MCF 10A (cell line): ENCODE results near the gene CTSA. TPM values are rescaled to one million over a fixed set of nuclear protein-coding genes. Genes with fewer than 3 reads are reported as not detected.

Experiments used
- BruUV-seq: library from RNA; stranded (reverse); fragments of 400-500 nt; replicated peaks from 2 replicates; lab custom pipeline; 2021; lab: Mats Ljungman, UMichigan
- CTCF ChIA-PET: fragments of 300-600 bp; sonication (Branson Sonifier 250); formaldehyde crosslinking; extraction: SDS; loops from one replicate; lab custom pipeline; 2021; ENCODE audit warnings: antibody characterized with exemption, inconsistent platforms; lab: Yijun Ruan, JAX
- POLR2A ChIA-PET: fragments of 300-600, 350-650 bp; sonication (Branson Sonifier 250); formaldehyde crosslinking; extraction: SDS; loops from one replicate; lab custom pipeline; 2020; ENCODE audit warnings: antibody characterized with exemption, inconsistent platforms; lab: Yijun Ruan, JAX
- DNase-seq: peaks from one replicate; pipeline ENCODE4 v3.0.0-alpha.2; 2018; ENCODE audit not compliant: unreplicated experiment
- H3K27ac Mint-ChIP-seq: one replicate; pipeline ENCODE4 v1.8.0; 2022; ENCODE audit warnings: mild to moderate bottlenecking, low read depth, mixed read lengths; ENCODE audit not compliant: unreplicated experiment
- H3K27me3 Mint-ChIP-seq: one replicate; pipeline ENCODE4 v1.8.0; 2022; ENCODE audit warnings: mixed read lengths; ENCODE audit not compliant: insufficient read depth, unreplicated experiment
- H3K36me3 Mint-ChIP-seq: one replicate; pipeline ENCODE4 v1.8.0; 2022; ENCODE audit warnings: mild to moderate bottlenecking, moderate library complexity, mixed read lengths; ENCODE audit not compliant: insufficient read depth, unreplicated experiment
- H3K4me1 Mint-ChIP-seq: one replicate; pipeline ENCODE4 v1.8.0; 2022; ENCODE audit warnings: mixed read lengths; ENCODE audit not compliant: insufficient read depth, unreplicated experiment
- H3K4me3 Mint-ChIP-seq: one replicate; pipeline ENCODE4 v1.8.0; 2022; ENCODE audit warnings: mild to moderate bottlenecking, moderate library complexity, mixed read lengths; ENCODE audit not compliant: unreplicated experiment
- H3K9me3 Mint-ChIP-seq: one replicate; pipeline ENCODE4 v1.8.0; 2022; ENCODE audit warnings: mixed read lengths; ENCODE audit not compliant: unreplicated experiment
- CTCF ChIP-seq: fragments of 200-600 bp; IDR thresholded peaks from one replicate; pipeline ENCODE4 v1.8.0; 2022; ENCODE audit warnings: antibody characterized with exemption, mild to moderate bottlenecking; ENCODE audit not compliant: unreplicated experiment
- intact Hi-C: fragments of 100-400 bp; cut with micrococcal nuclease; formaldehyde crosslinking; loops from 2 replicates; pipeline ENCODE4 v1.14.1; 2022
- total RNA-seq: library from RNA; stranded (reverse); gene quantifications from 2 replicates; pipeline ENCODE4 v1.2.3, GENCODE V29; 2022

The CTSA gene
- total RNA-seq, 1 experiment from 2014 or later: 25.3 TPM

GRCh38 chr20:45888681-45889080, 2.5 kb upstream of the CTSA start:
- H3K4me3 Mint-ChIP-seq: no peak overlapping the region
- no peaks in the 10 kb centered on the region for H3K27me3 Mint-ChIP-seq
- peaks cover 12% of the 10 kb centered on the region for H3K4me1 Mint-ChIP-seq
- intact Hi-C loops: loop anchor here (10.0 kb wide), 1 partner anchor 54 kb away; the partner anchor contains the start of gene SNX21
- POLR2A ChIA-PET: interaction anchor here (5.0 to 6.0 kb wide), 2 partner anchors 32 to 46 kb away, joined by 24 to 58 read pairs; partner anchors contain the start of genes ACOT8, PCIF1 and ZSWIM3
- CTCF ChIA-PET: interaction anchor here (0.8 to 6.0 kb wide), 2 partner anchors 26 to 89 kb away, joined by 3 to 22 read pairs; no protein-coding TSS in a partner anchor
- no TSS peak for BruUV-seq
- DNase-seq: no peak
- peaks cover 11% of the 10 kb centered on the region for H3K36me3 Mint-ChIP-seq
- TF ChIP-seq CTCF: no peak
- H3K9me3 Mint-ChIP-seq: no peaks in the 10 kb centered on the region
- H3K27ac Mint-ChIP-seq: no peak overlapping the region

GRCh38 chr20:45890077-45890984, 804 bp upstream of the CTSA start:
- H3K36me3 Mint-ChIP-seq: peaks cover 10% of the 10 kb centered on the region
- BruUV-seq: TSS peak; percentile 21
- no peaks in the 10 kb centered on the region for H3K27me3 Mint-ChIP-seq
- ChIA-PET POLR2A (interaction anchor here (0.6 to 6.3 kb wide), 17 partner anchors 8 to 111 kb away, joined by 3 to 74 read pairs (median 6); partner anchors contain the start of genes ACOT8, DNTTIP1, PCIF1 and WFDC3), CTCF (interaction anchor here (0.6 to 6.0 kb wide), 9 partner anchors 9 to 715 kb away, joined by 3 to 22 read pairs (median 3); partner anchors contain the start of gene ZSWIM1)
- peak overlapping the region; percentile 86 for H3K27ac Mint-ChIP-seq
- no peak for DNase-seq
- H3K4me3 Mint-ChIP-seq: peak overlapping the region; percentile 95
- no peak for TF ChIP-seq CTCF
- intact Hi-C loops: no loop called here
- no peaks in the 10 kb centered on the region for H3K9me3 Mint-ChIP-seq
- peaks cover 6% of the 10 kb centered on the region for H3K4me1 Mint-ChIP-seq

GRCh38 chr20:45892049-45892825, 1.1 kb downstream of the CTSA start:
- H3K36me3 Mint-ChIP-seq: peaks cover 10% of the 10 kb centered on the region
- intact Hi-C loops: loop anchor here (1.0 to 2.0 kb wide), 2 partner anchors 43 to 71 kb away; partner anchors contain the start of gene PCIF1
- TF ChIP-seq CTCF: peak; percentile 17
- H3K9me3 Mint-ChIP-seq: no peaks in the 10 kb centered on the region
- peaks cover 6% of the 10 kb centered on the region for H3K4me1 Mint-ChIP-seq
- H3K27ac Mint-ChIP-seq: peak overlapping the region; percentile 39
- POLR2A ChIA-PET: interaction anchor here (0.7 to 6.3 kb wide), 11 partner anchors 10 to 101 kb away, joined by 3 to 74 read pairs (median 12); partner anchors contain the start of genes ACOT8, DNTTIP1, PCIF1 and SNX21
- peak; percentile 25 for DNase-seq
- peak overlapping the region; percentile 95 for H3K4me3 Mint-ChIP-seq
- CTCF ChIA-PET: interaction anchor here (0.6 to 6.0 kb wide), 14 partner anchors 9 to 667 kb away, joined by 3 to 22 read pairs (median 4); partner anchors contain the start of genes PCIF1 and ZSWIM1
- BruUV-seq: no TSS peak
- no peaks in the 10 kb centered on the region for H3K27me3 Mint-ChIP-seq
